Mammary epithelial cell (primary cell): ENCODE results near the gene UBAP1.

ENCODE experiments used
- CTCF ChIP-seq, 2 donors: IDR thresholded peaks in 1 of 2; conservative IDR thresholded peaks in 1 of 2; 2 replicates each; pipeline ENCODE4 v1.5.1; 2011 to 2012; ENCODE audit warnings: inconsistent platforms in 2 of 2, low read length in 2 of 2, mild to moderate bottlenecking in 2 of 2, control low read depth in 1 of 2, low read depth in 1 of 2; ENCODE audit not compliant: insufficient read depth in 1 of 2; ENCODE audit errors: extremely low read depth in 1 of 2
- EZH2 ChIP-seq: IDR thresholded peaks from 2 replicates; pipeline ENCODE4 v1.6.1; 2012; ENCODE audit warnings: low read length, inconsistent platforms, borderline replicate concordance

- TF ChIP-seq CTCF (conservative IDR thresholded peaks at IDR 0.05 in 1 of 2, IDR thresholded peaks at IDR 0.05 in 1 of 2; ENCODE audit: extremely low read depth in 1 of 2, insufficient read depth in 1 of 2, low read depth in 1 of 2, low read length in 2 of 2) (no peak), EZH2 (no peak)
Measured at GRCh38 chr9:34218446-34218845, 39.6 kb downstream of the UBAP1 start.
